Measurements from ENCODE around the gene WNT4.

The WNT4 gene

DNA sequence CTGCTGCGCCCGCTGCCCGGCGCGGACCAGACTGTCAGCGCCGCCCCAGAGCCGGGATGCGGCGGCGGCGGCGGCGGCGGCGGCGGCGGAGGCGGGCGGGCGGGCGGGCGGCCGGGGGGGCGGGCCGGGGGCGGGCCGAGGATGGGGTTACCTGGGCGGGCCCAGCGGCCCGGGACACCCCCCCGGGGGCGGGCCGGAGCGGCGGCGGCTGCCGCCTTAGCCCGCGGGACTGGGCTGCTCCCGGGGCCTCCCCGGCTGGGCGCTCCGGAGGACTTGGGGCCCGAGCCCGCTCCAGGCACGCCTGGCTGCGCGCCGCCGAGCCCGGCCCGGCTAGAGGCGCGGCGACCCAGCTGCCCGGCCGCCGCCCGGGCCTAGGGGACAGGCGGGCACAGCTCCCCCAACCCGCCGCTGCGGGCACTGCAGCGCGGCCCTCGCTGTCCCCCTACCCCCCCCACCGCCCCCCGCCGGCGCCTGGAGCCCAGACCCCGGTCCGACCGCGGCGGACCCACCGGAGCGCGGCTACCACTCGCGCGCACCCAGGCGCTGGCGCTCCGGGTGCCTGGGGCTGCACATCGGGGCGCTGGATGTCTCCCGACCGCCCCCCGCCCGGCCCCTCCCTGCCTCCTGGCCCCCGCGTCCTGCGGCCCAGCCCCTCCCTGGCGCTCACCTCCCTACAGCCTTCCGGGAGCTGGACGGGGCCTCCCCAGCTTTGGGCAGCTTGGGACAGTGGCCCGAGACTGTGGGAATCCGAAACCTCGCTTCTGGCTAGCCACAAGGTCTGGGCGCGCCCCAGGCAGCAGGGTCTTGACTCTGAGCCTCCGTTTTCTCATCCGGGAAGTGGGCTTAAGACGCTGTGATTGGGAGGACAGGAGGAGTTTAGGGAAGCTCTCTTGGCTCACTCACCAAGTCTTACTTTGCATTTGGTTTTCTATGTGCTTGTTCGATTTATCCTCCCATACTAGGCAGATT is at the start of gene WNT4:
Gene WNT4, minus strand, starts transcription at position 33 of the 969 bp plus-strand sequence. CDS start 175 bp downstream, outside the sequence.
- TF ChIP-seq, protein P1, sequence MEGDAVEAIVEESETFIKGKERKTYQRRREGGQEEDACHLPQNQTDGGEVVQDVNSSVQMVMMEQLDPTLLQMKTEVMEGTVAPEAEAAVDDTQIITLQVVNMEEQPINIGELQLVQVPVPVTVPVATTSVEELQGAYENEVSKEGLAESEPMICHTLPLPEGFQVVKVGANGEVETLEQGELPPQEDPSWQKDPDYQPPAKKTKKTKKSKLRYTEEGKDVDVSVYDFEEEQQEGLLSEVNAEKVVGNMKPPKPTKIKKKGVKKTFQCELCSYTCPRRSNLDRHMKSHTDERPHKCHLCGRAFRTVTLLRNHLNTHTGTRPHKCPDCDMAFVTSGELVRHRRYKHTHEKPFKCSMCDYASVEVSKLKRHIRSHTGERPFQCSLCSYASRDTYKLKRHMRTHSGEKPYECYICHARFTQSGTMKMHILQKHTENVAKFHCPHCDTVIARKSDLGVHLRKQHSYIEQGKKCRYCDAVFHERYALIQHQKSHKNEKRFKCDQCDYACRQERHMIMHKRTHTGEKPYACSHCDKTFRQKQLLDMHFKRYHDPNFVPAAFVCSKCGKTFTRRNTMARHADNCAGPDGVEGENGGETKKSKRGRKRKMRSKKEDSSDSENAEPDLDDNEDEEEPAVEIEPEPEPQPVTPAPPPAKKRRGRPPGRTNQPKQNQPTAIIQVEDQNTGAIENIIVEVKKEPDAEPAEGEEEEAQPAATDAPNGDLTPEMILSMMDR (IDR thresholded peaks at IDR 0.05; ENCODE audit: low read depth, low read length): peak; percentile 5; the same call in 1 of the 2 replicates
- DNase-seq (ENCODE audit: extremely low read depth, low read depth): no peak

DNA sequence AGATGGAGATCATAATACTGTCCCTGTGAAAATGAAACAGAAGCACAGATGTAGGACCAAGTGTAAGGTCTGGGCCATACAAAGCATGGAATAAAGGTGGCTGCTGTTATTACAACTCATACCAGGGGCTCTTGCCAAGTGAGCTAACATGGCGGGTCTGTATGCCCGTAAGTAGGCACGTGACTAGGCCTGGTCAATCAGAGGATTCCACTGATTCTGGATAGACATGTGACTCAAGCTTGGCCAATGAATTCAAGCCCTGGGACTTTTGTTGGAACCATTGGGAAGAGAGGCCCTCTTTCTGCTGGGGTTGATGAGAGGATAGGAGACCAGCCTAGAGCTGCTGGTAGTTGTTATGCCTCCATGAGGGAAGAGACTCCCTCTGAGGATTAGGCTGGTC is 47.8 kb upstream of the WNT4 start:
- TF ChIP-seq, protein P1 (IDR thresholded peaks at IDR 0.05; ENCODE audit: low read depth, low read length): no peak
- no peak for DNase-seq (ENCODE audit: extremely low read depth, low read depth)

DNA sequence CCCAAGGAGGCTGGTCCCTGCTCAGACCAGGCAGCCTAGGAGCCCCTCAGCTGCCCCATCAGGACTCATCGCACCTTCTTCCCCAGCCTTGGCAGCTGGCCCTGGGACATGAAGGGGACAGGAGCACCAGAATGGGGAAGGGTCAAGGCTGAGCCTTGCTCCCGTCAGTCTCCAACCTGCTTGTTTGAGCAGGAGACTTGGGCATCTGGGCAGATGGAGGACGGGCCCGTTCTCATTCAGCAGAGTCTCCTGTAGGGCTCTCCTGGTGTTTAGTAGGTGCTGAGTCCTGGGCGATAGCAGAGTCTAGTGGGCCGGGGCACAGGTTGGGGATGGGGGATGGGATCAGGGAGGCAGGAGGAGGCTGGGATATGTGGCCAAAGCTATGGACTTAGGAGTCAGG is 47.4 kb upstream of the WNT4 start:
- no peak for DNase-seq (ENCODE audit: extremely low read depth, low read depth)
- TF ChIP-seq, protein P1 (IDR thresholded peaks at IDR 0.05; ENCODE audit: low read depth, low read length): no peak

DNA sequence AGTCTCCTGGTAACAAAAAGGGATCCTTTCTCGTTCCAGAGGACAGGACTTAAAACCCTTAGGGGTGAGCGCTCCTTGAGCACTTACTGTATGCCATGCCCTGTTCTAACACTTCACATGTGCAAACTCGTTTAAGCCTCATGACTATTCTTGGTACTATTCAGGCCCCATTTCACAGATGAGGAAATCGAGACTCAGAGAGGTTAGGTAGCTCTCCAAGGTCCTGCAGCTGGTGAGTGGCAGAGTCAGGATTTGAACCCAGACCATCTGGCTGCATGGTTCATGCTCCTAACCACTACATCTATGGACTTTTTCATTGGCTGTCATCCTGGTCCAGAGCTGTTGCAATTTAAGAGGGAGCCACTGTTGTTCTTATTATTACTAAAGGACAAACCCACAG is 46.7 kb upstream of the WNT4 start:
- TF ChIP-seq, protein P1 (IDR thresholded peaks at IDR 0.05; ENCODE audit: low read depth, low read length): no peak
- no peak for DNase-seq (ENCODE audit: extremely low read depth, low read depth)

DNA sequence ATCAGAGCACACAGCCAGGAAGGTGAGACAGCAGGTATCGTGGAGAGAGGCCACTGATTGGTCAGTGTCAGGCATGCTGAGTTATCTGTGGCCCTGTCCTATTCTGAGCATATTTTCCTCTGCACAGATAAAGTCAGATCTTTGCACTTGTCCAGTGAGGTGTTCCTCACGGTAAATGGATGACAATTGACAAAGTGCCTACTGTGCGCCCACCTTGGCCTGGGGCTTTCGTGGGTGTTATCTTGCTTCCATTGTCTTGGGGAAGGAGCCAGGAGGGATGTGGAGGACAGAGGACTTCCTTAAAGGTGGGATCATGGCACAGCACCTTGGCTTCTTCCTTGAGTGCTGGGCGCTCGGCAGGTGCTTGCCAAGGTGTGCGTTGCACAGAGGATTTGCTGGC is 46.0 kb upstream of the WNT4 start:
- TF ChIP-seq, protein P1 (IDR thresholded peaks at IDR 0.05; ENCODE audit: low read depth, low read length): no peak
- no peak for DNase-seq (ENCODE audit: extremely low read depth, low read depth)

DNA sequence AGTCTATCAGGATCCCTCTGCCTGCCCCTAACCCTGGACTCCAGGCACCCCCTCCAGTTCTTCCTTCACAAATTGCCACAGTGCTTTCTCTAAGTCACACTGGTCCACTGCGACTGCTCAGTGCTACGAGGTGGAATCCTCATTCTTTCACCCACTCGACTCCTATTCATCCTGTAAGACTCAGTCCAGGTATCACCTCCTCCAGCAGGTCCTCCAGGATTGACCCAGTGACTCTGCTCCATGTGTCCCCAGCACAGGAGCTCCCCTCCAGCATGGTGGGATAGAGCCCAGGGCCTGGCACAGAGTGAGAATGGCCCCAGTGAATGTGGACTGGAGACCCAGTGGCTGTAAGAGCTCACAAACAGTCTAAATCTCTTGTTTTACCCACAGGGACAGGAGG is 45.5 kb upstream of the WNT4 start:
- no peak for DNase-seq (ENCODE audit: extremely low read depth, low read depth)
- TF ChIP-seq, protein P1 (IDR thresholded peaks at IDR 0.05; ENCODE audit: low read depth, low read length): no peak

DNA sequence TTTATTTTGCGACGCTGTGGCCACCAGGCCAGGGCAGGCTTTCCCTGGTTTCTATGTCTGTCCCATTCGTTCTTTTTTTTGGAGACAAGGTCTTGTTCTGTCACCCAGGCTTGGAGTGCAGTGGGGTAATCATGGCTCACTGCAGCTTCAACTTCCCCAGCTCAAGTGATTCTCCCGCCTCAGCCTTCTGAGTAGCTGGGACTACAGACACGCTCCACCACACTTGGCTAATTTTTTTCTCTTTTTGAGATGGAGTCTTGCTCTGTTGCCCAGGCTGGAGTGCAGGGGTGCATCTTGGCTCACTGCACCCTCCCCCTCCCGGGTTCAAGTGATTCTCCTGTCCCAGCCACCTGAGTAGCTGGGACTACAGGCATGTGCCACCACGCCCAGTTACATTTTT is 43.4 kb upstream of the WNT4 start:
- TF ChIP-seq, protein P1 (IDR thresholded peaks at IDR 0.05; ENCODE audit: low read depth, low read length): no peak

More for the DNA sequence above, 43.4 kb upstream of the WNT4 start:
- DNase-seq (ENCODE audit: extremely low read depth, low read depth): no peak
